Measurements from ENCODE around the gene OSCP1.

Gene OSCP1

GRCh38 chr1:36446746-36447145, 3.5 kb downstream of the OSCP1 start:
- no peak for DNase-seq (ENCODE audit: low spot score)

- DNase-seq (ENCODE audit: low spot score): peak; percentile 47
These were observed 4.0 kb downstream of the OSCP1 start for GRCh38 chr1:36446271-36446670.

GRCh38 chr1:36443297-36443696, 7.0 kb downstream of the OSCP1 start:
- no peak for DNase-seq (ENCODE audit: low spot score)

GRCh38 chr1:36442337-36442736, 7.9 kb downstream of the OSCP1 start:
- no peak for DNase-seq (ENCODE audit: low spot score)

- no peak for DNase-seq (ENCODE audit: low spot score)
These were observed 9.6 kb downstream of the OSCP1 start for GRCh38 chr1:36440646-36441045.

- DNase-seq (ENCODE audit: low spot score): no peak
These were observed 10.2 kb downstream of the OSCP1 start for GRCh38 chr1:36440044-36440443.

GRCh38 chr1:36438715-36439114, 11.5 kb downstream of the OSCP1 start:
- no peak for DNase-seq (ENCODE audit: low spot score)

GRCh38 chr1:36436821-36437220, 13.4 kb downstream of the OSCP1 start:
- no peak for DNase-seq (ENCODE audit: low spot score)

- no peak for DNase-seq (ENCODE audit: low spot score)
These were observed 17.1 kb downstream of the OSCP1 start for GRCh38 chr1:36433102-36433501.

- no peak for DNase-seq (ENCODE audit: low spot score)
These were observed 17.6 kb downstream of the OSCP1 start for GRCh38 chr1:36432616-36433015.

GRCh38 chr1:36425791-36426190, 24.5 kb downstream of the OSCP1 start:
- no peak for DNase-seq (ENCODE audit: low spot score)

- DNase-seq (ENCODE audit: low spot score): no peak
These were observed 28.6 kb downstream of the OSCP1 start for GRCh38 chr1:36421649-36422048.

GRCh38 chr1:36420836-36421317, 29.4 kb downstream of the OSCP1 start:
- peak; percentile 92 for DNase-seq (ENCODE audit: low spot score)

- no peak for DNase-seq (ENCODE audit: low spot score)
These were observed 29.8 kb downstream of the OSCP1 start for GRCh38 chr1:36420409-36420808.

GRCh38 chr1:36419569-36419968, 30.7 kb downstream of the OSCP1 start:
- no peak for DNase-seq (ENCODE audit: low spot score)

GRCh38 chr1:36419140-36419539, 31.1 kb downstream of the OSCP1 start:
- no peak for DNase-seq (ENCODE audit: low spot score)

- no peak for DNase-seq (ENCODE audit: low spot score)
These were observed 32.3 kb downstream of the OSCP1 start for GRCh38 chr1:36417931-36418330.

- DNase-seq (ENCODE audit: low spot score): no peak
These were observed 34.5 kb downstream of the OSCP1 start for GRCh38 chr1:36415661-36416326.

GRCh38 chr1:36414384-36414783, 35.9 kb downstream of the OSCP1 start:
- DNase-seq (ENCODE audit: low spot score): no peak

GRCh38 chr1:36411674-36412648, 38.3 kb downstream of the OSCP1 start:
- DNase-seq (ENCODE audit: low spot score): peak; percentile 88

GRCh38 chr1:36408479-36408878, 41.8 kb downstream of the OSCP1 start:
- DNase-seq (ENCODE audit: low spot score): no peak

GRCh38 chr1:36406440-36406839, 43.8 kb downstream of the OSCP1 start:
- DNase-seq (ENCODE audit: low spot score): no peak

GRCh38 chr1:36402504-36402890, 47.8 kb downstream of the OSCP1 start:
- DNase-seq (ENCODE audit: low spot score): no peak

Data from activated CD4-positive, alpha-beta T cell treated with anti-CD3 and anti-CD28 coated beads, Interleukin-2, Interleukin-4, amounts not matched to agents 100 ng/mL and 50 ng/mL, durations not matched to agents 16 hours and 8 hours (primary cell).